Myocyte (in vitro differentiated cells): Measurements from ENCODE around the gene HOXC11. TPM values are rescaled to one million over a fixed set of nuclear protein-coding genes. Genes with fewer than 3 reads are reported as not detected.

Source experiments
- DNase-seq: peaks from one replicate; pipeline ENCODE4 v3.0.0-alpha.2; 2012; ENCODE audit warnings: low read depth
- total RNA-seq: library from RNA; depleted of rRNA; stranded (reverse); fragments of >200 nt; gene quantifications from 2 replicates; pipeline ENCODE4 v1.2.3, GENCODE V29; 2014

HOXC11 gene
- total RNA-seq, 1 donor from 2014 or later, result 2.2 TPM

DNA sequence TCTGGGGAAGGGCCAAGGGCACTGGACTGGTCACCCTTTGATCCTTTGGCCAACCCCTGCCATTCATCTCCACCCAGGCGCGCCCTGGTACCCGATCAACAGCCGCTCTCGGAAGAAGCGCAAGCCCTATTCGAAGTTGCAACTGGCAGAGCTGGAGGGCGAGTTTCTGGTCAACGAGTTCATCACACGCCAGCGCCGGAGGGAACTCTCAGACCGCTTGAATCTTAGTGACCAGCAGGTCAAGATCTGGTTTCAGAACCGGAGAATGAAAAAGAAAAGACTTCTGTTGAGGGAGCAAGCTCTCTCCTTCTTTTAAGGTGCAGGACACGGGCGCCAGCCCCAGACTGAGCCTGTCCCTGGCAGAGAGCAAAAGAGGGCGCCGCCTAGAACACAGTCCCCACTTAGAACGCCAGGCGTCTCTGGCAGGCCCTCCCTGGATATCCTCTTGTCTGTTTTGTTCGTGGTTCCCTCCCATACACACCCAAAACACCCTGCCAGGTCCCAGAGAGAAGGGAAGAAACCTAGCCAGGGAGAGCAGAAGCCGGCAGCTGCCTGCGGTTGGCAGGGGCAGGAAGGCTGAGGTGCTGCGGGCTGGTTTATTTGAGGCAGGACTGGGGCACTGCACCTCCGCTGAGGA, 16.6 kb upstream of the HOXC11 start:
- no peak for DNase-seq

- no peak for DNase-seq
Measured at GRCh38 chr12:53956914-53957536, 15.9 kb upstream of the HOXC11 start.

- no peak for DNase-seq
Measured at GRCh38 chr12:53958128-53958527, 14.8 kb upstream of the HOXC11 start.

DNA sequence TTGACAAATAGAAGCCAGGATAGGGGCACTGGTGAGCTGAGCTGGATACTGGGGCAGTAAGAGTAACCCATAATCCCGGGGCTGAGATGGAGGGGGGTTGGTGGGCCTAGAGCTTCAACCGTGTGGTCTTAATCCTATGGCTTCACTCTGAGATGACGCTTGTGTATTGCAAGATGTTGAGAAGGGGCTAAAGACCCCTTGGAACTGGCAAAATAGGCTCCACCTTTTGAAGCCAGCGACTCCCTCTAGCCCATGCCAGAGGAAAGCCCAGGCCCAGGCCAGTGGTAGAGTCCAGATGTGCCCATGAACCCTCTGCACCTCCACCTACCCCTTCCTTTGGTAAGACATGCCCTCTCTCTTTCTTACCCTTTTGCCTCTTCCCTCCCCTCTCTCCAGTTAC, 13.6 kb upstream of the HOXC11 start:
- no peak for DNase-seq

DNA sequence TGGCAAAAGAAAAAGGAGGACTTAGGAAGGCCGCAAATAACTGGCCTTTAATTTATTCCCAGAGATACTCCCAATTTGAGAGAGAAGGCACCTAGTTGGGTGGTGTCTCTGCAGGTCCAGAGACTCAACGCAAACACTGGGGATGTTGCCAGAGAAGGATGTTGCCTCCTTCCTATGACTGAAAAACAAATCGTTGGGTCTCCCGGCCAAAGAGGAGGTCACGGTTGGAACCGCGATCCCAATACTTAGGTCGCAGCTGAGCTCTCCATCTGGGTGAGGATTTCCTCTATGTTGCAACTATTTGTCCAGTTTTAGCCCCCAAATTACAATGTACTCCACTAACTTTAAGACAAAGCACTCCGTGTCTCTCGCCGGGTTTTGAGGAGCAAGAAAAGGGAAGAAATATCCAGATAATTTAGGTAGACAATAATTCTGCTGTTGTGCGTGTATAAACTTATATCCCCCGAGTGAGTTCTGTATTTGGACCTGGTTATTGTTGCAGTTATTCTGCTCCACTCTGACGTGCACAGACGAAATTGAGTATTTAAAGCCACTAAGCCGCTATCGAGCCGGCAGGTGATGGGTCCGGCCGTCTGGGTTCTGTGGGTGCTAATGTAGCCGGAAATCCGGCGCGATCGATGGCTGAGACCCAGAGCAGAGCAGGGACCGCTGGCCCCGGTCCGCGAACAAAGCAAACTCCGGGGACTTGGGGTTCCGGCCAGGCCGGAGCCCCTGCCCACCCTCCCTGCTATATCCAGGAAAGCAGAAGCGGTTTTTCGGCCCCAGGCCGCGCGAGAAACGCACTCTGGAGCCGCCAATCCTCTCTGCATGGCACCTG, 12.5 kb upstream of the HOXC11 start:
- DNase-seq, result no peak

DNA sequence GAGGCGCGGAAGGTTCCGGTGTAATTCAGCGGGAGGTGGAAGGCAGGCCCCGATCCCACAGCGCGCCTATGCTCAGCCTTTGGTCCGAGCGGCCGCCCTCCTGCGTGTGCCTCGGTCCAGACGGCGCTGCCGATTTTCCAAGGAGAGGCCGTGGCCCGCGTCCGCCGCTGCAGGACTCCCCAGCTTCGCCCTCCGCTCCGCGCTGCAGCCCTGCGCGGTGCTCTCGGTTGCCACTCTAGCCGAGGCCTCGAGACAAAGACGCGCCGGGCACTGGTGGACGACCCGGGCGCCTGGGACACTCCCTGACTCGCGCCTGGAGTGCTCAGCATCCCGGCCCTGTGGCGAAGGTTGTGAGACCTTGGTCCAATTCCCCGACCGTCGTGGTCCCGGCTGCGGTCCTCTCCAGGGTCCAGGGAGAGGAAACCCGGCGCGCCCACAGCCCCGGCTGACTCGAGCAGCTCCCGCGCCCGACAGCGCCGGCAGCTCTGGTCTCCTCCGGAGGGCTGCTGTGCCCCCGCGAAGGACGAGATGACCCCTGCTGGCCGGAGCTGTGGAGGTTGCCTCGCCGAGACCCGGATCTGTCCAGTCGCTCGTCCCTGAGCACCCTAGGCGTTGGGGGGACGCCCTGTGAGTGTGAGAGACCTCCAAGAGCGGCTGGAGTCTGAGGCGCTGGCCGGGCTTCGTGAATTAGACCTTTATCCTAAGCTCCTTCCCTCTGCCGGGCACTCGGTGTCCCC, 11.7 kb upstream of the HOXC11 start:
- DNase-seq, result peak; percentile 53

DNA sequence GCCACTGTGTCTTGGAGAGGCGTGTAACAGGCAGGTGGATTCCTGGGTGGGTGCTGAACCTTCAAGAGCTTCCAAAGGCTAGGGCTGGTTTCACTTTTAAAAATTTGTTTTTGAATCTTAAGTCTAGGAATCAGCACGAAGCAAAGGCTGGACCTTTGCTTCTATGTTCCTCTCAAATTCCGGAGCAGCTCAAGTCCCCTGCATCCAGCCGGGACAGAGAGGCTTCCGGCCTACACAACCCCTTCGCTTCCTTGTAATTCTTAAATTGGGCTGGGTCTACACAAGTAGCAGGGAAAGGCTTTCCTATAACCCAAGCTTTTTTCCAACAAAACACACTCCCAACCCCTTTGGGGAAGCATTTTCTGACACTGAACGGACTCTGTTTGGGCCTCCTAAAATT, 9.9 kb upstream of the HOXC11 start:
- DNase-seq, result no peak

GRCh38 chr12:53963434-53964314, 9.3 kb upstream of the HOXC11 start:
- no peak for DNase-seq

GRCh38 chr12:53964315-53964713, 8.6 kb upstream of the HOXC11 start:
- no peak for DNase-seq

- no peak for DNase-seq
Measured at GRCh38 chr12:53965281-53966084, 7.4 kb upstream of the HOXC11 start.

GRCh38 chr12:53966085-53966384, 6.9 kb upstream of the HOXC11 start:
- DNase-seq, result no peak

- DNase-seq, result no peak
Measured at GRCh38 chr12:53966385-53967133, 6.4 kb upstream of the HOXC11 start.

- no peak for DNase-seq
Measured at GRCh38 chr12:53967421-53967925, 5.5 kb upstream of the HOXC11 start.

- DNase-seq, result no peak
Measured at GRCh38 chr12:53968214-53969127, 4.5 kb upstream of the HOXC11 start.

GRCh38 chr12:53969588-53970259, 3.2 kb upstream of the HOXC11 start:
- DNase-seq, result no peak

DNA sequence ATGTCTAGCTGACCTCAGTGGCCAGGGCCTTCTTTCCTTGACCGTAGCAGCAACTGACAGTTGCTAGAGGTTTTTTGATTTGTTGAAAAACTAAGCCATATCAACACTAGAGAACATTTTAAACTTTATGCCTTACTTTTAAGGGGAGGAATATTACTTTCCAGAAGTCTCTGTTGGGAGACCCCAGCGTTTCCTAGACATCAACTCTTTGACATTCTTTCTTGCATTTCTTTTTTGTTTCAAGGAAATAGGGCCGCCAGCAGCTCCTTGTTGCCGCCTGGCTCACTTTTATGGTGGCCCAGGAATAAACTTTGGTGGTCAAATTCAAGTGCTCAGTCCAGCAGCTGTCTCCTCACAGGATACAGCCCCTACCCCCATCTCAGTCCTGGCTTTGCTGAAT, 2.5 kb upstream of the HOXC11 start:
- DNase-seq, result no peak

DNA sequence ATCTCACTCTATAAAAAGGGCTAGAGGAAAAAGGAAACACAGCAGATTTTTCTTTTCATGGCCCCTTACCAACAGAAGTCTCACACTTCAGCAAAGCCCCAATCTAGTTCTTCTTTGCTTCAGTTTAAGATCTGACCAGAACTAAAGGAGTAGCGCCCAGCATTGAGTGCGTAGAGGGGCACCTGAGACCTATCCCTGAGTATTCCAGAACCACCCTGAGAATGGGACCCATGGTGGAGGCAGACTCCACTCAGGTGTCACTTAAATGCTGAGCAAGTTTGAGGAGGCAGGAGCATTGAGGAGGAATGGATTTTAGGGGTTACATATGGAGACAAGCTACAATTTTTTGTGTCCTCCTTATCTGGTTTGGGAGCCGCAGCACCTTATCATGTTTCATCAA, 1.8 kb upstream of the HOXC11 start:
- DNase-seq, result no peak
